ENCODE results near the gene TENT5C.

Gene TENT5C

GRCh38 chr1:117646007-117646811 lies 40.4 kb downstream of the TENT5C start:
- in situ Hi-C loops (cut with MboI; ENCODE audit: low pct_unique_long_range_greater_than_20kb, low sequenced_read_pairs, unreplicated experiment), result no loop called here
- DNase-seq (ENCODE audit: low spot score), result no peak
- TF ChIP-seq, protein P1, sequence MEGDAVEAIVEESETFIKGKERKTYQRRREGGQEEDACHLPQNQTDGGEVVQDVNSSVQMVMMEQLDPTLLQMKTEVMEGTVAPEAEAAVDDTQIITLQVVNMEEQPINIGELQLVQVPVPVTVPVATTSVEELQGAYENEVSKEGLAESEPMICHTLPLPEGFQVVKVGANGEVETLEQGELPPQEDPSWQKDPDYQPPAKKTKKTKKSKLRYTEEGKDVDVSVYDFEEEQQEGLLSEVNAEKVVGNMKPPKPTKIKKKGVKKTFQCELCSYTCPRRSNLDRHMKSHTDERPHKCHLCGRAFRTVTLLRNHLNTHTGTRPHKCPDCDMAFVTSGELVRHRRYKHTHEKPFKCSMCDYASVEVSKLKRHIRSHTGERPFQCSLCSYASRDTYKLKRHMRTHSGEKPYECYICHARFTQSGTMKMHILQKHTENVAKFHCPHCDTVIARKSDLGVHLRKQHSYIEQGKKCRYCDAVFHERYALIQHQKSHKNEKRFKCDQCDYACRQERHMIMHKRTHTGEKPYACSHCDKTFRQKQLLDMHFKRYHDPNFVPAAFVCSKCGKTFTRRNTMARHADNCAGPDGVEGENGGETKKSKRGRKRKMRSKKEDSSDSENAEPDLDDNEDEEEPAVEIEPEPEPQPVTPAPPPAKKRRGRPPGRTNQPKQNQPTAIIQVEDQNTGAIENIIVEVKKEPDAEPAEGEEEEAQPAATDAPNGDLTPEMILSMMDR (IDR thresholded peaks at IDR 0.05; ENCODE audit: extremely low read depth, insufficient read depth, missing control alignments), result no peak

DNA sequence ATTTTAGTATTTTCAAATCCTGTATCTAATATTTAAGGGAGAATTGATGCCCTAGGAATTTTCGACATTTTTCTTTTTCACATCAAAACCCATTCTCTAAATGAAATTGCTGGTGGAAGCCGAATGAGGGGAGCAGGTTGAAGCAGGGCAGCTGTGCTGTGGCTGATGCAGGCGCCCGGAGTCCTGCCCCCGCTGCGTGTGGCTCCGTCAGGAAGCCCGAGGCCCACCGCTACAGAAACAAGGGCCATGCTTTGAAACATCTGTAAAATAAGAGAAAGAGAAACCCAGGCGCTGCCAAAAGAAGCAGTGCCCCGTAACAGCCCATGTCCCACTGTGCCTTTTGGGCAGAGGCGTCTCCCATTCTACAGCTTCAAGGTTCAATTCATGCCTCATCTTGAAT lies 41.1 kb downstream of the TENT5C start:
- in situ Hi-C loops (cut with MboI; ENCODE audit: low pct_unique_long_range_greater_than_20kb, low sequenced_read_pairs, unreplicated experiment), result no loop called here
- no peak for DNase-seq (ENCODE audit: low spot score)
- TF ChIP-seq, protein P1 (IDR thresholded peaks at IDR 0.05; ENCODE audit: extremely low read depth, insufficient read depth, missing control alignments), result no peak

DNA sequence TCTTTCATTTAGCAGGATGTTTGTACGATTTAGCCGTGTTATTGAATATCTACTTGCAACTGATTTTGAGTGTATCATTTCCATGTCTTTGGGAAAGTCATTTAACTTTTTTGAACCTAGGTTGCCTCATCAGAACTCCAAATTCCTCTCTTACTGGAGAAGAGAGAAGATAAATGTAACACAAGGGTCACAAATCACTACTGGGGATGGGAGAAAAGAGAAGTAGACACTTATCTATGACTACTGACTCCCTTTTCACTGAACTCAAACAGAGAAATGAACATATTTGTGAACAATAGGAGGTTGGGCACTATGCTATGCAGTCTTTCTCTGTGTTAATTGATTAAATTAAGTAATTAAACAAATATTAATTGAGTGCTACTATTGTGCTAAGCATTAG lies 42.2 kb downstream of the TENT5C start:
- TF ChIP-seq, protein P1 (IDR thresholded peaks at IDR 0.05; ENCODE audit: extremely low read depth, insufficient read depth, missing control alignments), result no peak

DNA sequence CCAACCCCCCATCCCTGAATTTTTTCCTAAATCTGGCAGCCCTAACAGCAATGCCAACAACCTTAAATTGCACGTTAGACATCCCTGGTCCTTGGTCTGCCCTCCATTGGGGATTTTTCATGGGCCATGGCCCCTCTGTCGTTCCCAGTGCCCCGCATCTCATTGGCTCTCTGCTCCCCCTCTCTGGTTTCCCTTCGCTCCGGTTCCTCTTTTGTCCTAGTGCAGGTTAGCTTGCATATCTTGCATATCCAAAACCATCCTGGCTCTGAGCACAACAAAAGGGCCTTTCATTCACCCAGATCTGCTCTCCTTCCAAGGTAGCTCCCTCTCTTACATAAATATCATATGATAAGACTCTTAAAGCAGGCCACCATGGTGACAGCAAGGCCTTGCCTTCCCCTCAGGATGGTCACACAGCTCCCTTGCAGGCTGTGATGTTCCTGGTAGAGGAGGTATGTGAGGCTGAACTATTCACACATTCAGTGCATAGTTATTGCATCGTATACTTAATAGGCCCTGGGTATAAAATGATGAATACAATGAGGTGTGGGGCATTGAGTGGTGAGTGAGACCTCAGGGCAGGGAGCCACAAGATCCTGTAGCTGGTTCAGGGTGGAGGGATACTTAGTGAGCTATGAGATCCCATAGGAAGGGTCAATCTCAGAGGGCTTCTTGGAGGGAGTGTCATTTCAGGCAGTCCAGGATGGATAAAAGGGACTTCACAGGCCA lies 45.2 kb downstream of the TENT5C start:
- no peak for DNase-seq (ENCODE audit: low spot score)
- TF ChIP-seq, protein P1 (IDR thresholded peaks at IDR 0.05; ENCODE audit: extremely low read depth, insufficient read depth, missing control alignments), result no peak
- in situ Hi-C loops (cut with MboI; ENCODE audit: low pct_unique_long_range_greater_than_20kb, low sequenced_read_pairs, unreplicated experiment), result no loop called here

More for the DNA sequence above, 42.2 kb downstream of the TENT5C start:
- in situ Hi-C loops (cut with MboI; ENCODE audit: low pct_unique_long_range_greater_than_20kb, low sequenced_read_pairs, unreplicated experiment), result no loop called here
- no peak for DNase-seq (ENCODE audit: low spot score)

- no peak for DNase-seq (ENCODE audit: low spot score)
- in situ Hi-C loops (cut with MboI; ENCODE audit: low pct_unique_long_range_greater_than_20kb, low sequenced_read_pairs, unreplicated experiment), result no loop called here
These were observed 45.8 kb downstream of the TENT5C start for GRCh38 chr1:117651616-117652015.

DNA sequence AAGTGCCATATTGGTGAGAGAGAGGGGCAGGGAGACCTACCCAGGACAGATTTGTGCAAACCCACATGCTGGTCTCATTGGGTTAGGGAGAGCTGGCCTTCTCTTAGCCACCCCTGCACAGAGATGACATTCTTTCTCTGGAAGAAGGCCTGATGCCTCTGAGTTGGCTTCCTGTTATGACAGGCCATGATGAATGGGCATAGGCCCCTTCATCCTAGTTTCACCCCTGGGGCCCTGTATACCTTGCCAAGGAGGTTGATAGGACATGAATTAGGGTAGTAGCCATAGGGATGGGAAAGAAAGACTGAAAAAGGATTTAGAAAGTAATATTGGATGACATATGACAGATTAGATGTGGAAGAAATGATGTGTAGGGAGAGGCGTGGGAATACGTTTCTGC lies 46.6 kb downstream of the TENT5C start:
- in situ Hi-C loops (cut with MboI; ENCODE audit: low pct_unique_long_range_greater_than_20kb, low sequenced_read_pairs, unreplicated experiment), result no loop called here
- no peak for DNase-seq (ENCODE audit: low spot score)
- TF ChIP-seq, protein P1 (IDR thresholded peaks at IDR 0.05; ENCODE audit: extremely low read depth, insufficient read depth, missing control alignments), result no peak

More at GRCh38 chr1:117651616-117652015, 45.8 kb downstream of the TENT5C start:
- TF ChIP-seq, protein P1 (IDR thresholded peaks at IDR 0.05; ENCODE audit: extremely low read depth, insufficient read depth, missing control alignments), result no peak

All from GM13977 (cell line).